K562 (cell line): Measurements from ENCODE around the gene PDE6D. TPM values are rescaled to one million over a fixed set of nuclear protein-coding genes. Genes with fewer than 3 reads are reported as not detected.
A peak's percentile ranks its signal among the peaks of the same experiment; 100 is the strongest.

Source experiments
- CTBP1 ChIP-seq: fragments of 450-650 bp; IDR thresholded peaks from 2 replicates; pipeline ENCODE4 v1.6.1; 2016; ENCODE audit warnings: borderline replicate concordance
- EZH2 ChIP-seq: IDR thresholded peaks from 2 replicates; pipeline ENCODE4 v1.6.1; 2012; ENCODE audit warnings: low read depth, mild to moderate bottlenecking, inconsistent platforms, low read length, borderline replicate concordance
- GTF2F1 ChIP-seq: IDR thresholded peaks from 2 replicates; pipeline ENCODE4 v1.6.1; 2011; ENCODE audit warnings: low read depth, low read length, improper control_type of control experiment
- NR4A1 ChIP-seq, 2 experiments: fragments of 250-450 bp in 1 of 2; fragments of 450-650 bp in 1 of 2; sonication (Bioruptor Pico) in 1 of 2; IDR thresholded peaks; 2 replicates each; pipeline versions ENCODE4 v1.4.0 to v1.6.1; 2016 to 2020; ENCODE audit warnings: mild to moderate bottlenecking in 2 of 2, missing compliant biosample characterization in 1 of 2, missing genetic modification characterization in 1 of 2, moderate library complexity in 1 of 2
- SRSF9 ChIP-seq: fragments of 200-400 bp; formaldehyde crosslinking; IDR thresholded peaks from 2 replicates; pipeline ENCODE4 v1.6.1; 2017; ENCODE audit warnings: low read depth, low read length, borderline replicate concordance
- ZFP36 ChIP-seq: fragments of 150-350 bp; IDR thresholded peaks from 2 replicates; pipeline ENCODE4 v1.6.1; 2018; ENCODE audit warnings: low read length, low read depth; ENCODE audit not compliant: partially characterized antibody
- ZNF778 ChIP-seq: fragments of 450-650 bp; formaldehyde crosslinking; IDR thresholded peaks from 2 replicates; pipeline ENCODE4 v1.4.0; 2020; ENCODE audit warnings: mild to moderate bottlenecking, moderate library complexity
- polyA plus RNA-seq, 8 experiments: library from polyadenylated mRNA; depleted of rRNA in 4 of 8; stranded (reverse) in 5 of 8; unstranded in 3 of 8; fragments of >200 nt; fragmentation: Nextera tagmentation in 2 of 8; fragmentation: Illumina TruSeq in 1 of 8; extraction: Ambion mirVana in 2 of 8; extraction: Trizol in 1 of 8; gene quantifications; 2 replicates each; pipeline versions ENCODE4 v1.2.1 to v1.2.3, GENCODE V29; 2011 to 2014; ENCODE audit warnings: inconsistent platforms in 1 of 8, missing spikeins in 1 of 8
- total RNA-seq, 7 experiments: library from RNA; depleted of rRNA in 6 of 7; stranded (reverse); fragments of >200 nt in 6 of 7; fragmentation: Illumina TruSeq in 2 of 7; extraction: Trizol in 2 of 7; gene quantifications; 2 replicates each; pipeline versions ENCODE4 v1.2.1 to v1.2.3, GENCODE V29; 2011 to 2021; ENCODE audit warnings: low replicate concordance in 1 of 7
- TF ChIP-seq, protein P1 (sequence below): fragments of 450-650 bp; IDR thresholded peaks from 2 replicates; pipeline ENCODE4 v1.6.1; 2016; ENCODE audit warnings: mild to moderate bottlenecking, moderate library complexity
- TF ChIP-seq, protein P2 (sequence below), 3 experiments: fragments of 200-800 bp in 1 of 3; fragments of 250-450 bp in 1 of 3; fragments of 450-650 bp in 1 of 3; sonication (Bioruptor Pico) in 1 of 3; sonication (Bioruptor generic) in 1 of 3; formaldehyde crosslinking in 1 of 3; IDR thresholded peaks; 2 replicates each; pipeline versions ENCODE4 v1.6.1 to v1.8.0; 2016 to 2022; ENCODE audit warnings: mild to moderate bottlenecking in 2 of 3, missing genetic modification characterization in 2 of 3, missing compliant biosample characterization in 1 of 3, moderate library complexity in 1 of 3
- TF ChIP-seq, protein P3 (sequence below): sonication (generic); IDR thresholded peaks from 2 replicates; pipeline ENCODE4 v1.6.1; 2016

The PDE6D gene
- total and polyA plus RNA-seq, 9 of the 15 experiments (the other 6 are each of a cell fraction or from before 2014, with no cell fraction given), result 0.65 to 11.6 (median 7.0) TPM

DNA sequence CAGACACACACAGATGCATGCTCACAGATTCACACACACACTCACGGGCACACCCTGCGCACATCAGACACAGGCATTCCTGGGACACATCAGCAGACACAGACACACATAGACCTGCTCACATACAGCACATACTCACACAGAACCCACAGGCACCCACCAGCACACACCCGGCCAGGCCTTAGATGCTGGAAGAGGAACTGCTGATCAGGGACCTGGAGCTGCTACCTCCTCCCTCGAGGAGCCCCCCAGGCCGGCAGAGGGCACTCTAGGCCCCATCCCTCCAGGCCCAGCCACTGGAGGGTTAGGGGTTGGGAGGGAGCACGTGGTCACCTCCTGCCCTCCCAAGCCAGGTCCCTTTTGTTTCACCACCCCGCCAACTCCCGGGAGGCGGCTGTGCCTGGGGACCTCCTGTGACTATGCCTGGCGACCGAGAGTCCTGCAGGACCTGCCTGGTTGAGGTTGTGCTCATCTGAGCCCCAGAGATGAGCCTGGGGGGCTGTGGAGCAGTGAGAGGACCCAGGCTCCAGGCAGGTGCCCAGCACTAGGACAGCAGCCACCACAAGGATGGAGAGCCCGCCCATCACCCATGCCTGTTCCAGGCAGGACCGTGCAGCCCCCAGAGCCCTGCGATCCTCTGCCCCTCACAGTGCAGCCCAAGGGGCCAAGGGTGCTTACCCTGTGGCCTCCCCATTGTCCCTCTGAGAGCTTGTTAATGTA, 93.8 kb downstream of the PDE6D start (continued):
- TF ChIP-seq, protein P1, sequence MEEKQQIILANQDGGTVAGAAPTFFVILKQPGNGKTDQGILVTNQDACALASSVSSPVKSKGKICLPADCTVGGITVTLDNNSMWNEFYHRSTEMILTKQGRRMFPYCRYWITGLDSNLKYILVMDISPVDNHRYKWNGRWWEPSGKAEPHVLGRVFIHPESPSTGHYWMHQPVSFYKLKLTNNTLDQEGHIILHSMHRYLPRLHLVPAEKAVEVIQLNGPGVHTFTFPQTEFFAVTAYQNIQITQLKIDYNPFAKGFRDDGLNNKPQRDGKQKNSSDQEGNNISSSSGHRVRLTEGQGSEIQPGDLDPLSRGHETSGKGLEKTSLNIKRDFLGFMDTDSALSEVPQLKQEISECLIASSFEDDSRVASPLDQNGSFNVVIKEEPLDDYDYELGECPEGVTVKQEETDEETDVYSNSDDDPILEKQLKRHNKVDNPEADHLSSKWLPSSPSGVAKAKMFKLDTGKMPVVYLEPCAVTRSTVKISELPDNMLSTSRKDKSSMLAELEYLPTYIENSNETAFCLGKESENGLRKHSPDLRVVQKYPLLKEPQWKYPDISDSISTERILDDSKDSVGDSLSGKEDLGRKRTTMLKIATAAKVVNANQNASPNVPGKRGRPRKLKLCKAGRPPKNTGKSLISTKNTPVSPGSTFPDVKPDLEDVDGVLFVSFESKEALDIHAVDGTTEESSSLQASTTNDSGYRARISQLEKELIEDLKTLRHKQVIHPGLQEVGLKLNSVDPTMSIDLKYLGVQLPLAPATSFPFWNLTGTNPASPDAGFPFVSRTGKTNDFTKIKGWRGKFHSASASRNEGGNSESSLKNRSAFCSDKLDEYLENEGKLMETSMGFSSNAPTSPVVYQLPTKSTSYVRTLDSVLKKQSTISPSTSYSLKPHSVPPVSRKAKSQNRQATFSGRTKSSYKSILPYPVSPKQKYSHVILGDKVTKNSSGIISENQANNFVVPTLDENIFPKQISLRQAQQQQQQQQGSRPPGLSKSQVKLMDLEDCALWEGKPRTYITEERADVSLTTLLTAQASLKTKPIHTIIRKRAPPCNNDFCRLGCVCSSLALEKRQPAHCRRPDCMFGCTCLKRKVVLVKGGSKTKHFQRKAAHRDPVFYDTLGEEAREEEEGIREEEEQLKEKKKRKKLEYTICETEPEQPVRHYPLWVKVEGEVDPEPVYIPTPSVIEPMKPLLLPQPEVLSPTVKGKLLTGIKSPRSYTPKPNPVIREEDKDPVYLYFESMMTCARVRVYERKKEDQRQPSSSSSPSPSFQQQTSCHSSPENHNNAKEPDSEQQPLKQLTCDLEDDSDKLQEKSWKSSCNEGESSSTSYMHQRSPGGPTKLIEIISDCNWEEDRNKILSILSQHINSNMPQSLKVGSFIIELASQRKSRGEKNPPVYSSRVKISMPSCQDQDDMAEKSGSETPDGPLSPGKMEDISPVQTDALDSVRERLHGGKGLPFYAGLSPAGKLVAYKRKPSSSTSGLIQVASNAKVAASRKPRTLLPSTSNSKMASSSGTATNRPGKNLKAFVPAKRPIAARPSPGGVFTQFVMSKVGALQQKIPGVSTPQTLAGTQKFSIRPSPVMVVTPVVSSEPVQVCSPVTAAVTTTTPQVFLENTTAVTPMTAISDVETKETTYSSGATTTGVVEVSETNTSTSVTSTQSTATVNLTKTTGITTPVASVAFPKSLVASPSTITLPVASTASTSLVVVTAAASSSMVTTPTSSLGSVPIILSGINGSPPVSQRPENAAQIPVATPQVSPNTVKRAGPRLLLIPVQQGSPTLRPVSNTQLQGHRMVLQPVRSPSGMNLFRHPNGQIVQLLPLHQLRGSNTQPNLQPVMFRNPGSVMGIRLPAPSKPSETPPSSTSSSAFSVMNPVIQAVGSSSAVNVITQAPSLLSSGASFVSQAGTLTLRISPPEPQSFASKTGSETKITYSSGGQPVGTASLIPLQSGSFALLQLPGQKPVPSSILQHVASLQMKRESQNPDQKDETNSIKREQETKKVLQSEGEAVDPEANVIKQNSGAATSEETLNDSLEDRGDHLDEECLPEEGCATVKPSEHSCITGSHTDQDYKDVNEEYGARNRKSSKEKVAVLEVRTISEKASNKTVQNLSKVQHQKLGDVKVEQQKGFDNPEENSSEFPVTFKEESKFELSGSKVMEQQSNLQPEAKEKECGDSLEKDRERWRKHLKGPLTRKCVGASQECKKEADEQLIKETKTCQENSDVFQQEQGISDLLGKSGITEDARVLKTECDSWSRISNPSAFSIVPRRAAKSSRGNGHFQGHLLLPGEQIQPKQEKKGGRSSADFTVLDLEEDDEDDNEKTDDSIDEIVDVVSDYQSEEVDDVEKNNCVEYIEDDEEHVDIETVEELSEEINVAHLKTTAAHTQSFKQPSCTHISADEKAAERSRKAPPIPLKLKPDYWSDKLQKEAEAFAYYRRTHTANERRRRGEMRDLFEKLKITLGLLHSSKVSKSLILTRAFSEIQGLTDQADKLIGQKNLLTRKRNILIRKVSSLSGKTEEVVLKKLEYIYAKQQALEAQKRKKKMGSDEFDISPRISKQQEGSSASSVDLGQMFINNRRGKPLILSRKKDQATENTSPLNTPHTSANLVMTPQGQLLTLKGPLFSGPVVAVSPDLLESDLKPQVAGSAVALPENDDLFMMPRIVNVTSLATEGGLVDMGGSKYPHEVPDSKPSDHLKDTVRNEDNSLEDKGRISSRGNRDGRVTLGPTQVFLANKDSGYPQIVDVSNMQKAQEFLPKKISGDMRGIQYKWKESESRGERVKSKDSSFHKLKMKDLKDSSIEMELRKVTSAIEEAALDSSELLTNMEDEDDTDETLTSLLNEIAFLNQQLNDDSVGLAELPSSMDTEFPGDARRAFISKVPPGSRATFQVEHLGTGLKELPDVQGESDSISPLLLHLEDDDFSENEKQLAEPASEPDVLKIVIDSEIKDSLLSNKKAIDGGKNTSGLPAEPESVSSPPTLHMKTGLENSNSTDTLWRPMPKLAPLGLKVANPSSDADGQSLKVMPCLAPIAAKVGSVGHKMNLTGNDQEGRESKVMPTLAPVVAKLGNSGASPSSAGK, result peak; percentile 87
- TF ChIP-seq ZFP36 (no peak), NR4A1 (CRISPR knock-in tag; IDR thresholded peaks at IDR 0.05) (no peak), NR4A1 (tag; IDR thresholded peaks at IDR 0.05) (no peak), ZNF778 (no peak), EZH2 (no peak), SRSF9 (no peak), GTF2F1 (no peak), CTBP1 (peak; percentile 62; the same call in 1 of the 2 replicates)
- TF ChIP-seq, protein P2, sequence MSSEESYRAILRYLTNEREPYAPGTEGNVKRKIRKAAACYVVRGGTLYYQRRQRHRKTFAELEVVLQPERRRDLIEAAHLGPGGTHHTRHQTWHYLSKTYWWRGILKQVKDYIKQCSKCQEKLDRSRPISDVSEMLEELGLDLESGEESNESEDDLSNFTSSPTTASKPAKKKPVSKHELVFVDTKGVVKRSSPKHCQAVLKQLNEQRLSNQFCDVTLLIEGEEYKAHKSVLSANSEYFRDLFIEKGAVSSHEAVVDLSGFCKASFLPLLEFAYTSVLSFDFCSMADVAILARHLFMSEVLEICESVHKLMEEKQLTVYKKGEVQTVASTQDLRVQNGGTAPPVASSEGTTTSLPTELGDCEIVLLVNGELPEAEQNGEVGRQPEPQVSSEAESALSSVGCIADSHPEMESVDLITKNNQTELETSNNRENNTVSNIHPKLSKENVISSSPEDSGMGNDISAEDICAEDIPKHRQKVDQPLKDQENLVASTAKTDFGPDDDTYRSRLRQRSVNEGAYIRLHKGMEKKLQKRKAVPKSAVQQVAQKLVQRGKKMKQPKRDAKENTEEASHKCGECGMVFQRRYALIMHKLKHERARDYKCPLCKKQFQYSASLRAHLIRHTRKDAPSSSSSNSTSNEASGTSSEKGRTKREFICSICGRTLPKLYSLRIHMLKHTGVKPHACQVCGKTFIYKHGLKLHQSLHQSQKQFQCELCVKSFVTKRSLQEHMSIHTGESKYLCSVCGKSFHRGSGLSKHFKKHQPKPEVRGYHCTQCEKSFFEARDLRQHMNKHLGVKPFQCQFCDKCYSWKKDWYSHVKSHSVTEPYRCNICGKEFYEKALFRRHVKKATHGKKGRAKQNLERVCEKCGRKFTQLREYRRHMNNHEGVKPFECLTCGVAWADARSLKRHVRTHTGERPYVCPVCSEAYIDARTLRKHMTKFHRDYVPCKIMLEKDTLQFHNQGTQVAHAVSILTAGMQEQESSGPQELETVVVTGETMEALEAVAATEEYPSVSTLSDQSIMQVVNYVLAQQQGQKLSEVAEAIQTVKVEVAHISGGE (CRISPR knock-in tag; IDR thresholded peaks at IDR 0.05), result no peak
- TF ChIP-seq, protein P3, sequence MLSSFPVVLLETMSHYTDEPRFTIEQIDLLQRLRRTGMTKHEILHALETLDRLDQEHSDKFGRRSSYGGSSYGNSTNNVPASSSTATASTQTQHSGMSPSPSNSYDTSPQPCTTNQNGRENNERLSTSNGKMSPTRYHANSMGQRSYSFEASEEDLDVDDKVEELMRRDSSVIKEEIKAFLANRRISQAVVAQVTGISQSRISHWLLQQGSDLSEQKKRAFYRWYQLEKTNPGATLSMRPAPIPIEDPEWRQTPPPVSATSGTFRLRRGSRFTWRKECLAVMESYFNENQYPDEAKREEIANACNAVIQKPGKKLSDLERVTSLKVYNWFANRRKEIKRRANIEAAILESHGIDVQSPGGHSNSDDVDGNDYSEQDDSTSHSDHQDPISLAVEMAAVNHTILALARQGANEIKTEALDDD, result no peak
